AG04449 (cell line): ENCODE results near the gene RAI2.

Experiments used
- CTCF ChIA-PET: fragments of 350-600 bp; formaldehyde crosslinking; extraction: SDS; loops from one replicate; lab custom pipeline; 2021; ENCODE audit warnings: antibody characterized with exemption; lab: Yijun Ruan, JAX
- POLR2A ChIA-PET: fragments of 400-600, 350-600 bp; formaldehyde crosslinking; extraction: SDS; loops from one replicate; lab custom pipeline; 2020; ENCODE audit warnings: antibody characterized with exemption, inconsistent platforms; lab: Yijun Ruan, JAX
- DNase-seq: peaks from one replicate; pipeline ENCODE4 v3.0.0-alpha.2; 2010; ENCODE audit warnings: low read depth, low spot score
- H3K4me3 ChIP-seq: 2 replicates; pipeline ENCODE4 v1.5.1; 2011; ENCODE audit warnings: low read depth, mild to moderate bottlenecking, control low read depth, low read length
- TF ChIP-seq, protein P1 (sequence below): IDR thresholded peaks from one replicate; pipeline ENCODE4 v1.5.1; 2011; ENCODE audit warnings: mild to moderate bottlenecking, moderate library complexity, low read length, control low read depth, inconsistent platforms; ENCODE audit not compliant: insufficient read depth; ENCODE audit errors: missing control alignments

The RAI2 gene

GRCh38 chrX:17803449-17803848 lies 57.6 kb downstream of the RAI2 start:
- TF ChIP-seq, protein P1, sequence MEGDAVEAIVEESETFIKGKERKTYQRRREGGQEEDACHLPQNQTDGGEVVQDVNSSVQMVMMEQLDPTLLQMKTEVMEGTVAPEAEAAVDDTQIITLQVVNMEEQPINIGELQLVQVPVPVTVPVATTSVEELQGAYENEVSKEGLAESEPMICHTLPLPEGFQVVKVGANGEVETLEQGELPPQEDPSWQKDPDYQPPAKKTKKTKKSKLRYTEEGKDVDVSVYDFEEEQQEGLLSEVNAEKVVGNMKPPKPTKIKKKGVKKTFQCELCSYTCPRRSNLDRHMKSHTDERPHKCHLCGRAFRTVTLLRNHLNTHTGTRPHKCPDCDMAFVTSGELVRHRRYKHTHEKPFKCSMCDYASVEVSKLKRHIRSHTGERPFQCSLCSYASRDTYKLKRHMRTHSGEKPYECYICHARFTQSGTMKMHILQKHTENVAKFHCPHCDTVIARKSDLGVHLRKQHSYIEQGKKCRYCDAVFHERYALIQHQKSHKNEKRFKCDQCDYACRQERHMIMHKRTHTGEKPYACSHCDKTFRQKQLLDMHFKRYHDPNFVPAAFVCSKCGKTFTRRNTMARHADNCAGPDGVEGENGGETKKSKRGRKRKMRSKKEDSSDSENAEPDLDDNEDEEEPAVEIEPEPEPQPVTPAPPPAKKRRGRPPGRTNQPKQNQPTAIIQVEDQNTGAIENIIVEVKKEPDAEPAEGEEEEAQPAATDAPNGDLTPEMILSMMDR: no peak
- no peak for DNase-seq
- POLR2A ChIA-PET: no interaction called here

GRCh38 chrX:17802756-17803155 lies 58.3 kb downstream of the RAI2 start:
- ChIA-PET CTCF (no interaction called here), POLR2A (no interaction called here)
- DNase-seq: no peak
- no peak overlapping the region for H3K4me3 ChIP-seq
- TF ChIP-seq, protein P1: no peak

More at GRCh38 chrX:17803449-17803848, 57.6 kb downstream of the RAI2 start:
- H3K4me3 ChIP-seq: no peak overlapping the region
- CTCF ChIA-PET: no interaction called here

DNA sequence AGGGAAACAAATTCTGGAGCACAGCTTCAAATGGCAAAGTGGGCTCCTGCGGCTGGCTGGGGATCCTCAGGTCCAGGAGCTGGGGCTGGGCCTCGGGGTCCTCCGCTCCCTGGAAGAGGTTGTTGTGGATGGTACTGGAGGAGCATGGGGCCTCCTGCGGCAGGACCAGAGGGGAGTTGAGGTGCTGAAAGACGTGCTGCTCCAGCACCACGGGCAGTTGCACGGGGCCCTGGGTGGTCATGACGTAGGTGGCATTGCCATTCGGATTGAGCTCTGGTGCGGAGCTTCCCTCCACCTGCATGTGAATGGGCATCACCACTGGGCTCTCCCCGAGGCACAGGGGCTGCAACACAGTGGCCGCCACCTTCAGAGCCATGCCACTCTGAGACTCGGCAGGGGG lies 59.7 kb downstream of the RAI2 start:
- H3K4me3 ChIP-seq: no peak overlapping the region
- POLR2A ChIA-PET: no interaction called here
- CTCF ChIA-PET: no interaction called here
- TF ChIP-seq, protein P1: no peak
- DNase-seq: no peak

DNA sequence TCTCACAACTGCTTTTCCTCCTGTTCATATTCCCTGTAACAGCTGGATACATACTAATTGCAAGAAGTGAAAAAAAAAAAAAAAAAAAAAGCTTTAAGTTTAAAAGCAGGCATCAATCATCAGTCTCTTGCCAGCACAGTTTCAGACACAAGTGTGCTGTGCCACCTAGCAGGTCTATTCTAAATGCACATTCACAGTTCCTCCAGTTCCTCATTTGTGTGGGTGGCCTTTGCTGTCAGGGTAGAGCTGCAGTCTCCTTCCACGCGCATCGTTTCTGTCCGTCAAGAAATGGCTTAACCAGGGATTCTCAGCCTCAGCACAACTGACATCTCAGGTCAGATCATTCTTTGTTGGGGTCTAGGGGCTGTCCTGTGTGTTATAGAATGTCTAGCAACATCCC lies 62.2 kb downstream of the RAI2 start:
- H3K4me3 ChIP-seq: no peak overlapping the region
- ChIA-PET CTCF (no interaction called here), POLR2A (no interaction called here)
- TF ChIP-seq, protein P1: no peak
- no peak for DNase-seq

DNA sequence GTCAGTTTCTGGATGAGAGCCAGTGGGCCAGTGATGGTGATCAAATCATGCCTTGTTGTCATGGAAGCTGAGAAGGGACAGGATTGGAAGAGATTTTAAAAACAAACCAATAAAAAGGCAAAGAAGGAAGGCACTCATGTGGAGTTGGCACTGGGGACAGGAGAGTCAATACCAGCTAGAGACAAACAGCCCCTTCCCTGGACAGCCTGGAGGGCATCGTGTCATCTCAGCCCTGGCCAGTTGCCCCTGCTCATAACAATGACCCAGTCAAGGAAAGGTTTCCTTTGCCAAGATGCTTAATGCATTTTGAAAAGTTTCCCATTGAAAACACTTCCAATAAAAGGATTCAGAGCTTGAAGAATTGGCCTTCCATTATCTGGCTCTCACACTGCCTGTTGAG lies 68.3 kb downstream of the RAI2 start:
- ChIA-PET CTCF (interaction anchor here (1.0 kb wide), 1 partner anchor 416 kb away, joined by 3 read pairs; no protein-coding TSS in a partner anchor), POLR2A (no interaction called here)
- DNase-seq: no peak
- H3K4me3 ChIP-seq: no peak overlapping the region
- TF ChIP-seq, protein P1: no peak

DNA sequence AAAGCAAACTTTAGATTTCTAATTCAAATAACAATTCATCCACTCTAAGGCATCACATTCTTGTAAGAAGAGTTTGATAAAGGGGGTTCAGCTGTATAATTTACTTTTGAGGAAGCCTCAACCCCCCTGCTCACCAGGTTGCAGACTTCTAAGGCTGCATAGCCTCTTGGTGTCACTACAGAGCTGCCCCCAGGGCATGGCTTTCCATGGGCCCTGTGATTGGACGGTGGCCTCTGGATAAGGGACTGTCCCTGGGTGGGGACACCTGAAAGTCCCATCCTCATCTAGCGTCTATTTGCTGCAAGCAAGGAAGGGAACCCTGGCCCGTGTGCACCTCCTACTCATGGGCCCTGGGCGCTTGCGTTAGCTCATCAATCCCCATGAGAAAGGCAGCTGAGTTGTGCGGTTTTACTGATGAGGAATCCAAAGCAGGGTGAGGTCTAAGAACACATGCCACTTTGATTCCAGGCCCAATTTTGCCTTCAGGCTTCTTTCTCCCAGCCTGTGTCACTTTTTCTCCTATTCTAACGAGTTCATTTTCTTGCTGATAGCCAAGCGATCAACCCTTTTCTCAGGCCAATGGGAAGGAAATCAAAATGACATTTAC lies 72.0 kb downstream of the RAI2 start:
- no peak for DNase-seq
- CTCF ChIA-PET: interaction anchor here (1.0 kb wide), 1 partner anchor 12 kb away, joined by 3 read pairs; no protein-coding TSS in a partner anchor
- POLR2A ChIA-PET: no interaction called here
- no peak overlapping the region for H3K4me3 ChIP-seq
- TF ChIP-seq, protein P1: no peak
